H9 (cell line): ENCODE data around the gene RNF130. TPM values are rescaled to one million over a fixed set of nuclear protein-coding genes. Genes with fewer than 3 reads are reported as not detected.

Source experiments
- DNase-seq: peaks from one replicate; pipeline ENCODE4 v3.0.0-alpha.2; 2017
- H2AFZ ChIP-seq: one replicate; pipeline ENCODE4 v1.6.1; 2013; ENCODE audit warnings: mild to moderate bottlenecking, low read length, control low read depth, moderate library complexity
- H2AK5ac ChIP-seq: 2 replicates; pipeline ENCODE4 v1.6.1; 2013; ENCODE audit warnings: low read length, control low read depth, mixed read lengths; ENCODE audit not compliant: insufficient read length
- H2BK120ac ChIP-seq: one replicate; pipeline ENCODE4 v1.6.1; 2013; ENCODE audit warnings: low read depth, mild to moderate bottlenecking, low read length, control low read depth, inconsistent platforms; ENCODE audit not compliant: poor library complexity, severe bottlenecking
- H2BK12ac ChIP-seq: 2 replicates; pipeline ENCODE4 v1.6.1; 2013; ENCODE audit warnings: low read length, control low read depth, mixed read lengths, low read depth; ENCODE audit not compliant: insufficient read length
- H2BK15ac ChIP-seq: 2 replicates; pipeline ENCODE4 v1.6.1; 2013; ENCODE audit warnings: low read depth, low read length, control low read depth
- H2BK20ac ChIP-seq: one replicate; pipeline ENCODE4 v1.6.1; 2013; ENCODE audit warnings: low read depth, mild to moderate bottlenecking, low read length, control low read depth, inconsistent platforms; ENCODE audit not compliant: poor library complexity, severe bottlenecking
- H2BK5ac ChIP-seq: 2 replicates; pipeline ENCODE4 v1.6.1; 2013; ENCODE audit warnings: low read length, control low read depth, mixed read lengths; ENCODE audit not compliant: insufficient read length
- H3K14ac ChIP-seq: 2 replicates; pipeline ENCODE4 v1.6.1; 2013; ENCODE audit warnings: low read length, control low read depth; ENCODE audit not compliant: insufficient read depth
- H3K18ac ChIP-seq: 2 replicates; pipeline ENCODE4 v1.6.1; 2013; ENCODE audit warnings: low read depth, mild to moderate bottlenecking, mixed read lengths, low read length, control low read depth; ENCODE audit not compliant: insufficient read length
- H3K23ac ChIP-seq: 2 replicates; pipeline ENCODE4 v1.6.1; 2013; ENCODE audit warnings: low read length, control low read depth, mixed read lengths, low read depth; ENCODE audit not compliant: insufficient read length
- H3K23me2 ChIP-seq: 2 replicates; pipeline ENCODE4 v1.6.1; 2013; ENCODE audit warnings: low read depth, mild to moderate bottlenecking, mixed read lengths, low read length, control low read depth; ENCODE audit not compliant: insufficient read length, poor library complexity, severe bottlenecking
- H3K27ac ChIP-seq: 2 replicates; pipeline ENCODE4 v1.5.1; 2013; ENCODE audit warnings: low read length, control low read depth, mixed read lengths, low read depth; ENCODE audit not compliant: insufficient read length
- H3K27me3 ChIP-seq: 2 replicates; pipeline ENCODE4 v1.6.1; 2013; ENCODE audit warnings: low read length, control low read depth, inconsistent platforms; ENCODE audit not compliant: insufficient read depth
- H3K4ac ChIP-seq: 2 replicates; pipeline ENCODE4 v1.6.1; 2013; ENCODE audit warnings: low read depth, mild to moderate bottlenecking, control low read depth, inconsistent platforms, low read length, moderate library complexity
- H3K4me1 ChIP-seq: 2 replicates; pipeline ENCODE4 v1.6.1; 2013; ENCODE audit warnings: low read length, control low read depth, inconsistent platforms; ENCODE audit not compliant: insufficient read depth
- H3K4me2 ChIP-seq: 2 replicates; pipeline ENCODE4 v1.6.1; 2013; ENCODE audit warnings: low read length, control low read depth, mixed read lengths; ENCODE audit not compliant: insufficient read length, insufficient read depth
- H3K56ac ChIP-seq: 2 replicates; pipeline ENCODE4 v1.6.1; 2013; ENCODE audit warnings: low read depth, mild to moderate bottlenecking, mixed read lengths, low read length, control low read depth; ENCODE audit not compliant: insufficient read length
- H3K79me1 ChIP-seq: 2 replicates; pipeline ENCODE4 v1.6.1; 2013; ENCODE audit warnings: low read depth, mild to moderate bottlenecking, moderate library complexity, low read length, control low read depth, inconsistent platforms; ENCODE audit not compliant: insufficient read depth, poor library complexity, severe bottlenecking
- H3K79me2 ChIP-seq: 2 replicates; pipeline ENCODE4 v1.6.1; 2013; ENCODE audit warnings: low read length, control low read depth, inconsistent platforms; ENCODE audit not compliant: insufficient read depth
- H3K9ac ChIP-seq: 2 replicates; pipeline ENCODE4 v1.6.1; 2013; ENCODE audit warnings: low read length, control low read depth, mixed read lengths; ENCODE audit not compliant: insufficient read length; ENCODE audit errors: extremely low read depth
- H3K9me3 ChIP-seq: one replicate; pipeline ENCODE4 v1.6.1; 2013; ENCODE audit warnings: low read depth, low read length, inconsistent platforms; ENCODE audit not compliant: control insufficient read depth
- H3T11ph ChIP-seq: one replicate; pipeline ENCODE4 v1.6.1; 2013; ENCODE audit warnings: mild to moderate bottlenecking, low read length, control low read depth, inconsistent platforms
- H4K20me1 ChIP-seq: one replicate; pipeline ENCODE4 v1.6.1; 2013; ENCODE audit not compliant: control insufficient read depth, insufficient read length, insufficient read depth
- H4K5ac ChIP-seq: 2 replicates; pipeline ENCODE4 v1.6.1; 2013; ENCODE audit warnings: low read depth, mild to moderate bottlenecking, mixed read lengths, low read length, control low read depth; ENCODE audit not compliant: insufficient read length
- H4K8ac ChIP-seq: replicated peaks from 2 replicates; pipeline ENCODE4 v1.6.1; 2013; ENCODE audit warnings: low read length, control low read depth, mixed read lengths, low read depth; ENCODE audit not compliant: insufficient read length
- H4K91ac ChIP-seq: 2 replicates; pipeline ENCODE4 v1.6.1; 2013; ENCODE audit warnings: low read depth, mild to moderate bottlenecking, moderate library complexity, mixed read lengths, low read length, control low read depth; ENCODE audit not compliant: insufficient read length
- H3K27ac Mint-ChIP-seq, 3 experiments: 2 replicates in 2 of 3; 3 replicates in 1 of 3; pipeline ENCODE4 v1.8.0; 2020 to 2021; ENCODE audit warnings: mixed read lengths in 3 of 3, mild to moderate bottlenecking in 1 of 3, moderate library complexity in 1 of 3
- H3K27me3 Mint-ChIP-seq: 2 replicates; pipeline ENCODE4 v1.8.0; 2021; ENCODE audit warnings: low read depth, mild to moderate bottlenecking, moderate library complexity, mixed read lengths
- H3K36me3 Mint-ChIP-seq, 3 experiments: 2 replicates in 2 of 3; 3 replicates in 1 of 3; pipeline ENCODE4 v1.8.0; 2020 to 2021; ENCODE audit warnings: low read depth in 3 of 3, mixed read lengths in 3 of 3; ENCODE audit not compliant: insufficient read depth in 1 of 3
- H3K4me1 Mint-ChIP-seq, 2 experiments: 2 replicates each; pipeline ENCODE4 v1.8.0; 2020; ENCODE audit warnings: mixed read lengths in 2 of 2
- H3K4me3 Mint-ChIP-seq, 2 experiments: 2 replicates in 1 of 2; 3 replicates in 1 of 2; pipeline ENCODE4 v1.8.0; 2020 to 2021; ENCODE audit warnings: mild to moderate bottlenecking in 2 of 2, mixed read lengths in 2 of 2, moderate library complexity in 1 of 2
- H3K9me3 Mint-ChIP-seq, 2 experiments: 2 replicates in 1 of 2; 3 replicates in 1 of 2; pipeline ENCODE4 v1.8.0; 2020; ENCODE audit warnings: mild to moderate bottlenecking in 2 of 2, mixed read lengths in 2 of 2, moderate library complexity in 1 of 2
- CTCF ChIP-seq: fragments of 200-600 bp; sonication (generic); conservative IDR thresholded peaks from 3 replicates; pipeline ENCODE4 v1.8.0; 2021; ENCODE audit warnings: antibody characterized with exemption, mild to moderate bottlenecking
- WGBS: extraction: QIAGEN DNeasy Blood & Tissue Kit; methylation state at CpG from one replicate; pipeline ENCODE4 v1.1.7; 2013; ENCODE audit warnings: missing lambda C conversion rate, low lambda C conversion rate, mixed read lengths; ENCODE audit not compliant: insufficient read length; ENCODE audit errors: extremely low coverage; 5-methylcytosine and 5-hydroxymethylcytosine counted together
- total RNA-seq: library from RNA; stranded (reverse); gene quantifications from 2 replicates; pipeline ENCODE4 v1.2.1, GENCODE V29; 2021

RNF130 gene
- total RNA-seq, 1 experiment from 2014 or later, result 80.0 TPM

- Histone ChIP-seq H3K79me1 (peaks cover 3% of the 10 kb centered on the region), H3K14ac (no peak overlapping the region), H3K9me3 (peaks cover 8% of the 10 kb centered on the region), H3K27ac (no peak overlapping the region), H3K4me2 (no peak overlapping the region), H3K56ac (no peak overlapping the region), H3K4me1 (no peaks in the 10 kb centered on the region), H2BK12ac (no peak overlapping the region), H4K91ac (no peak overlapping the region), H3K9ac (no peak overlapping the region), H2BK20ac (no peak overlapping the region), H3T11ph (no peak overlapping the region), H2BK120ac (no peak overlapping the region), H4K20me1 (no peaks in the 10 kb centered on the region), H2AK5ac (no peak overlapping the region), H4K5ac (no peak overlapping the region), H3K4ac (no peak overlapping the region), H3K23ac (no peak overlapping the region), H3K79me2 (peaks cover 5% of the 10 kb centered on the region; the same call in 1 of the 2 replicates), H3K27me3 (no peaks in the 10 kb centered on the region), H3K18ac (no peak overlapping the region), H2BK15ac (no peak overlapping the region), H4K8ac (no peak overlapping the region), H2AFZ (no peak overlapping the region), H3K23me2 (no peaks in the 10 kb centered on the region), H2BK5ac (no peak overlapping the region)
- H3K9me3 Mint-ChIP-seq, result peaks cover 22 to 23% of the 10 kb centered on the region in 2 experiments
- H3K4me3 Mint-ChIP-seq, result no peak overlapping the region
- peak overlapping the region in 2 of 3 experiments; percentile 12 to 61; a peak in 3 of 7 replicates for H3K27ac Mint-ChIP-seq
- peaks cover 19 to 42% of the 10 kb centered on the region in 2 experiments for H3K4me1 Mint-ChIP-seq
- no peak for TF ChIP-seq CTCF
- no peaks in the 10 kb centered on the region for H3K27me3 Mint-ChIP-seq
- peaks cover 33 to 54% (median 43%) of the 10 kb centered on the region in 3 experiments for H3K36me3 Mint-ChIP-seq
- WGBS, result no CpG with 5 or more reads among the region's 4 CpGs
- DNase-seq, result no peak
Measured at GRCh38 chr5:180043377-180043776, 28.2 kb downstream of the RNF130 start.
